Testis (tissue), 2 donors: ENCODE results near the gene FAM136A.

Experiments
- POLR2A ChIP-seq: fragments of 450-650 bp; IDR thresholded peaks from one replicate; pipeline ENCODE4 v1.6.1; 2017; ENCODE audit warnings: antibody characterized with exemption, mild to moderate bottlenecking, moderate library complexity
- TF ChIP-seq, protein P1 (sequence below), 3 experiments: fragments of 450-650 bp in 2 of 3; fragments of 200-600 bp in 1 of 3; sonication (generic) in 1 of 3; IDR thresholded peaks; one replicate each; pipeline ENCODE4 v1.5.1; 2016 to 2019; ENCODE audit warnings: antibody characterized with exemption in 3 of 3, mild to moderate bottlenecking in 2 of 3, moderate library complexity in 1 of 3

DNA sequence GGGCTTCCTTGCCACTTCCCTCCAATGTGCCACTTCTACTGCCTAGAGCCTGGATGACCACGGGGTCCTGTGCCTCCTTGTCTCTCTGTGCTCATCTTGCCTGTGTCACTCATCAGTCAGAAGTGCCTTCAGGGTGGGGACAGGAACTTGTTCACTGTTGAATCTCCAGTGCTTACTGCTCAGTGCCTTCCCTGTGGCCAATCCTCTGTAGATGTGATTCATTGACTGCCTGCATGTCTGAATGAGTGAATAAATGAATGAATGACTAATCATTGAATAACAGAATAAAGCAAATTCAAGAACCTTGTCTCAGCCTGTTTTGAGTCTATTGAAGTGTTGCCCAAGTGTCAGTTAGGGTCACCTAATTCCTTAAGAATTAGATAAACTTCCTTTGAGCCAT is 42.3 kb upstream of the FAM136A start:
- TF ChIP-seq, protein P1, sequence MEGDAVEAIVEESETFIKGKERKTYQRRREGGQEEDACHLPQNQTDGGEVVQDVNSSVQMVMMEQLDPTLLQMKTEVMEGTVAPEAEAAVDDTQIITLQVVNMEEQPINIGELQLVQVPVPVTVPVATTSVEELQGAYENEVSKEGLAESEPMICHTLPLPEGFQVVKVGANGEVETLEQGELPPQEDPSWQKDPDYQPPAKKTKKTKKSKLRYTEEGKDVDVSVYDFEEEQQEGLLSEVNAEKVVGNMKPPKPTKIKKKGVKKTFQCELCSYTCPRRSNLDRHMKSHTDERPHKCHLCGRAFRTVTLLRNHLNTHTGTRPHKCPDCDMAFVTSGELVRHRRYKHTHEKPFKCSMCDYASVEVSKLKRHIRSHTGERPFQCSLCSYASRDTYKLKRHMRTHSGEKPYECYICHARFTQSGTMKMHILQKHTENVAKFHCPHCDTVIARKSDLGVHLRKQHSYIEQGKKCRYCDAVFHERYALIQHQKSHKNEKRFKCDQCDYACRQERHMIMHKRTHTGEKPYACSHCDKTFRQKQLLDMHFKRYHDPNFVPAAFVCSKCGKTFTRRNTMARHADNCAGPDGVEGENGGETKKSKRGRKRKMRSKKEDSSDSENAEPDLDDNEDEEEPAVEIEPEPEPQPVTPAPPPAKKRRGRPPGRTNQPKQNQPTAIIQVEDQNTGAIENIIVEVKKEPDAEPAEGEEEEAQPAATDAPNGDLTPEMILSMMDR (IDR thresholded peaks at IDR 0.05) = no peak
- TF ChIP-seq POLR2A = no peak
